Mesenchymal stem cell (in vitro differentiated cells and primary cell): Measurements from ENCODE around the gene LZTS2.

Source experiments
- DNase-seq: peaks from one replicate; pipeline ENCODE4 v3.0.0-alpha.2; 2013
- H2AFZ ChIP-seq: one replicate; pipeline ENCODE4 v1.6.1; 2013; ENCODE audit warnings: low read depth, mild to moderate bottlenecking, control low read depth, inconsistent platforms, low read length, moderate library complexity
- H2AK5ac ChIP-seq: 2 replicates; pipeline ENCODE4 v1.6.1; 2013; ENCODE audit warnings: low read length, moderate library complexity, mild to moderate bottlenecking, inconsistent platforms; ENCODE audit not compliant: severe bottlenecking
- H2BK120ac ChIP-seq: one replicate; pipeline ENCODE4 v1.6.1; 2013; ENCODE audit warnings: low read depth, mild to moderate bottlenecking, inconsistent platforms, low read length, moderate library complexity
- H2BK12ac ChIP-seq, 2 experiments: one replicate each; pipeline ENCODE4 v1.6.1; 2013; ENCODE audit warnings: inconsistent platforms in 2 of 2, low read length in 2 of 2, mild to moderate bottlenecking in 2 of 2, moderate library complexity in 2 of 2, control low read depth in 1 of 2
- H2BK15ac ChIP-seq: one replicate; pipeline ENCODE4 v1.6.1; 2013; ENCODE audit warnings: mild to moderate bottlenecking, low read depth, inconsistent platforms; ENCODE audit not compliant: poor library complexity, severe bottlenecking
- H2BK5ac ChIP-seq: 2 replicates; pipeline ENCODE4 v1.6.1; 2013; ENCODE audit warnings: low read depth, mild to moderate bottlenecking, low read length, control low read depth, inconsistent platforms; ENCODE audit not compliant: poor library complexity, severe bottlenecking
- H3K14ac ChIP-seq, 2 experiments: one replicate each; pipeline ENCODE4 v1.6.1; 2013; ENCODE audit warnings: inconsistent platforms in 2 of 2, low read length in 2 of 2, control low read depth in 1 of 2, mild to moderate bottlenecking in 1 of 2, moderate library complexity in 1 of 2
- H3K18ac ChIP-seq, 2 experiments: one replicate each; pipeline ENCODE4 v1.6.1; 2013; ENCODE audit warnings: inconsistent platforms in 2 of 2, low read length in 2 of 2, control low read depth in 1 of 2, low read depth in 1 of 2, mild to moderate bottlenecking in 1 of 2
- H3K23ac ChIP-seq, 2 experiments: one replicate each; pipeline ENCODE4 v1.6.1; 2013; ENCODE audit warnings: inconsistent platforms in 2 of 2, low read length in 2 of 2, mild to moderate bottlenecking in 2 of 2, moderate library complexity in 2 of 2, control low read depth in 1 of 2
- H3K27ac ChIP-seq: 2 replicates; pipeline ENCODE4 v1.5.1; 2013; ENCODE audit warnings: mild to moderate bottlenecking, moderate library complexity, low read length, control low read depth, inconsistent platforms; ENCODE audit not compliant: poor library complexity, severe bottlenecking
- H3K27me3 ChIP-seq, 2 experiments: 2 replicates each; pipeline versions ENCODE4 v1.6.1 to v1.7.0; 2013; ENCODE audit warnings: low read length in 2 of 2, mild to moderate bottlenecking in 2 of 2, moderate library complexity in 2 of 2, control low read depth in 1 of 2, inconsistent platforms in 1 of 2; ENCODE audit not compliant: control insufficient read depth in 1 of 2, insufficient read depth in 1 of 2
- H3K36me3 ChIP-seq, 2 experiments: 2 replicates each; pipeline versions ENCODE4 v1.6.1 to v1.7.0; 2013; ENCODE audit warnings: low read length in 2 of 2, control low read depth in 1 of 2, inconsistent platforms in 1 of 2, low read depth in 1 of 2, mild to moderate bottlenecking in 1 of 2; ENCODE audit not compliant: insufficient read depth in 2 of 2, control insufficient read depth in 1 of 2
- H3K4ac ChIP-seq, 2 experiments: one replicate each; pipeline ENCODE4 v1.6.1; 2013; ENCODE audit warnings: inconsistent platforms in 2 of 2, low read length in 2 of 2, mild to moderate bottlenecking in 2 of 2, moderate library complexity in 2 of 2, control low read depth in 1 of 2, low read depth in 1 of 2
- H3K4me1 ChIP-seq: 2 replicates; pipeline ENCODE4 v1.6.1; 2013; ENCODE audit warnings: low read depth, low read length, control low read depth; ENCODE audit not compliant: control insufficient read depth, insufficient read depth
- H3K4me2 ChIP-seq: 2 replicates; pipeline ENCODE4 v1.6.1; 2013; ENCODE audit warnings: low read length, mild to moderate bottlenecking, inconsistent platforms; ENCODE audit not compliant: poor library complexity, severe bottlenecking
- H3K4me3 ChIP-seq, 2 experiments: 2 replicates each; pipeline versions ENCODE4 v1.5.1 to v1.7.0; 2013; ENCODE audit warnings: low read length in 2 of 2, mild to moderate bottlenecking in 2 of 2, control low read depth in 1 of 2, low read depth in 1 of 2; ENCODE audit not compliant: insufficient read depth in 1 of 2
- H3K79me1 ChIP-seq: replicated peaks from 2 replicates; pipeline ENCODE4 v1.6.1; 2013; ENCODE audit warnings: mild to moderate bottlenecking, control low read depth, low read length, inconsistent platforms; ENCODE audit not compliant: poor library complexity, severe bottlenecking
- H3K9ac ChIP-seq: 2 replicates; pipeline ENCODE4 v1.7.0; 2013; ENCODE audit warnings: mild to moderate bottlenecking, low read length, moderate library complexity
- H3K9me3 ChIP-seq: 2 replicates; pipeline ENCODE4 v1.7.0; 2013; ENCODE audit warnings: mild to moderate bottlenecking, low read length; ENCODE audit not compliant: control insufficient read depth
- H4K8ac ChIP-seq: one replicate; pipeline ENCODE4 v1.6.1; 2013; ENCODE audit warnings: inconsistent platforms, mild to moderate bottlenecking, low read length, moderate library complexity
- H4K91ac ChIP-seq: one replicate; pipeline ENCODE4 v1.6.1; 2013; ENCODE audit warnings: mild to moderate bottlenecking, low read length, inconsistent platforms
- WGBS: methylation state at CpG from one replicate; pipeline ENCODE4 v1.1.7; 2013; ENCODE audit warnings: mixed read lengths; 5-methylcytosine and 5-hydroxymethylcytosine counted together

LZTS2 gene

GRCh38 chr10:101002456-101002855 is 2.8 kb downstream of the LZTS2 start:
- Histone ChIP-seq H3K79me1 (peaks cover 22% of the 10 kb centered on the region), H3K4me1 (peaks cover 34% of the 10 kb centered on the region), H2BK120ac (no peak overlapping the region), H3K27ac (no peak overlapping the region), H3K23ac (peak overlapping the region in 1 of 2 experiments; percentile 63), H2BK15ac (no peak overlapping the region), H3K27me3 (no peaks in the 10 kb centered on the region), H3K36me3 (peaks cover 51 to 54% of the 10 kb centered on the region in 2 experiments), H2AFZ (no peak overlapping the region), H2BK5ac (no peak overlapping the region), H3K18ac (peak overlapping the region in 1 of 2 experiments; percentile 18), H2BK12ac (no peak overlapping the region), H4K8ac (no peak overlapping the region), H2AK5ac (peak overlapping the region; percentile 26), H3K4ac (no peak overlapping the region), H4K91ac (no peak overlapping the region), H3K4me3 (peak overlapping the region in 1 of 2 experiments; percentile 96), H3K4me2 (no peak overlapping the region), H3K9me3 (no peaks in the 10 kb centered on the region), H3K9ac (peak overlapping the region; percentile 100), H3K14ac (peak overlapping the region in 1 of 2 experiments; percentile 41)
- 93% methylated on average over 11 of the region's 11 CpGs for WGBS
- no peak for DNase-seq

GRCh38 chr10:101003639-101004206 is 4.1 kb downstream of the LZTS2 start:
- peaks cover 31% of the 10 kb centered on the region for H3K4me1 ChIP-seq
- peaks cover 27% of the 10 kb centered on the region for H3K79me1 ChIP-seq
- no peak overlapping the region for H2BK15ac ChIP-seq
- no peak overlapping the region for H3K4me2 ChIP-seq
- no peaks in the 10 kb centered on the region for H3K9me3 ChIP-seq
- H4K91ac ChIP-seq: no peak overlapping the region
- WGBS: 98% methylated on average over 18 of the region's 18 CpGs
- no peak overlapping the region for H2AFZ ChIP-seq
- H3K23ac ChIP-seq: no peak overlapping the region
- no peak overlapping the region for H2AK5ac ChIP-seq
- H4K8ac ChIP-seq: no peak overlapping the region
- H2BK12ac ChIP-seq: no peak overlapping the region
- DNase-seq: no peak
- H3K14ac ChIP-seq: no peak overlapping the region
- H2BK5ac ChIP-seq: no peak overlapping the region
- H3K4ac ChIP-seq: no peak overlapping the region
- H3K27me3 ChIP-seq: no peaks in the 10 kb centered on the region
- no peak overlapping the region for H3K18ac ChIP-seq
- peaks cover 58 to 59% of the 10 kb centered on the region in 2 experiments for H3K36me3 ChIP-seq
- H3K9ac ChIP-seq: peak overlapping the region; percentile 18
- H3K27ac ChIP-seq: no peak overlapping the region
- H3K4me3 ChIP-seq: no peak overlapping the region
- no peak overlapping the region for H2BK120ac ChIP-seq

GRCh38 chr10:101005361-101005760 is 5.8 kb downstream of the LZTS2 start:
- WGBS: 98% methylated on average over 23 of the region's 23 CpGs

GRCh38 chr10:101005869-101006567 is 6.4 kb downstream of the LZTS2 start:
- Histone ChIP-seq H3K9ac (no peak overlapping the region), H3K4me3 (no peak overlapping the region), H3K4ac (no peak overlapping the region), H3K23ac (no peak overlapping the region), H2AFZ (no peak overlapping the region), H2AK5ac (no peak overlapping the region), H3K79me1 (peaks cover 27% of the 10 kb centered on the region), H4K8ac (no peak overlapping the region), H2BK5ac (no peak overlapping the region), H3K4me1 (peaks cover 28% of the 10 kb centered on the region), H4K91ac (no peak overlapping the region), H3K27ac (no peak overlapping the region), H3K18ac (no peak overlapping the region), H2BK120ac (no peak overlapping the region), H2BK12ac (no peak overlapping the region), H3K4me2 (no peak overlapping the region), H3K14ac (no peak overlapping the region), H3K36me3 (peaks cover 58 to 59% of the 10 kb centered on the region in 2 experiments), H3K27me3 (no peaks in the 10 kb centered on the region), H2BK15ac (no peak overlapping the region), H3K9me3 (no peaks in the 10 kb centered on the region)
- DNase-seq: no peak
- WGBS: 97% methylated on average over 2 of the region's 4 CpGs

More at GRCh38 chr10:101005361-101005760, 5.8 kb downstream of the LZTS2 start:
- Histone ChIP-seq H3K4me3 (no peak overlapping the region), H3K27me3 (no peaks in the 10 kb centered on the region), H3K23ac (no peak overlapping the region), H3K36me3 (peaks cover 58 to 59% of the 10 kb centered on the region in 2 experiments), H3K4me2 (no peak overlapping the region), H2BK120ac (no peak overlapping the region), H4K91ac (no peak overlapping the region), H2BK5ac (no peak overlapping the region), H2AK5ac (no peak overlapping the region), H2BK15ac (no peak overlapping the region), H3K14ac (no peak overlapping the region), H3K4ac (no peak overlapping the region), H3K9me3 (no peaks in the 10 kb centered on the region), H4K8ac (no peak overlapping the region), H2BK12ac (no peak overlapping the region), H3K4me1 (peaks cover 30% of the 10 kb centered on the region), H3K79me1 (peaks cover 27% of the 10 kb centered on the region), H3K18ac (no peak overlapping the region), H3K27ac (no peak overlapping the region), H3K9ac (no peak overlapping the region), H2AFZ (no peak overlapping the region)
- no peak for DNase-seq
